Hematopoietic multipotent progenitor cell treated with erythropoietin and hydrocortisone succinate and interleukin-3 and kit ligand, for 8 days (in vitro differentiated cells): ENCODE data around the gene PARL.
"Not testable (repeated sequence)": the region's sequence is repeated elsewhere in the genome, so short reads cannot be mapped to it uniquely, and the experiment has no call there.

Experiments
- DNase-seq: peaks from one replicate; pipeline ENCODE4 v3.0.0-alpha.2; 2015

Gene PARL

DNA sequence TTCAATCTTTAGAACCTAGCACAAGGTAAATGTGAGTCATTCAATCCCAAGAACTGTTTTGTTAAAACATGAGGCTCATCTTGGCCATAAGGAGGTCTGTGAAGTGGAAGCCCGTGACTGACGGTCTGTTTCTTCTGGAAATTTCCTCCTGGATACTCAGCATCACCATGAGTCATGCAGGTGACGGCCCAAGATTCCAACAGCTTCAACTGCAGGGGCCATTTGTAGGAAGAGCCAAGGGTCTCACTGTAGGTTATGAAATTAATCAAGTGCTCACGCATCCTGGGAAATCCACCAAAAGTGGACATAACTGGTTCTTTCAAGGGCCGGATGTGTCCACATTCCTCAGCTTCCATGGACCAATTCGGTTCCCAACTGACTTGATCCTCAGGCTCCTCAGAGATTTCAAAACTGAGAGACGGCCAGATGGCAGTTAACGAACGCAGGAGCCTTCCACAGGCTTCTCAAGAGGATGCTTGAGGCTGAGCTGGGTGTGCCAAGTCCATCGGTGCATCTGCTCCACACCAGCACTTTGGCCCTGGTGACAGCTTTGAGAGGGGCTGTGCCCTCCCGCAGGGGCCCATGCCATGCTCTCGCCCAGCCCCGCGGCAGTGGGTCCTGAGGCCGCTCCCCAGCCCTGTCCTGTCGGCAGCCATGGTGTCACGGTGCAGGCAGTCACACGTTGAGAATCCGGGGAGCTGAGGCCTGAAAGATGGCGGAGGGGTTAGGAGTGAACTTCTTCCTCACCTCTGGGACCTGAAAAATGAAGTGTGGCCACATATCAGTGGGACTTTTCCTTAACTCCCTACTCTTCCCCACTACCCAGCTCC is 67.8 kb downstream of the PARL start:
- DNase-seq, result no peak

DNA sequence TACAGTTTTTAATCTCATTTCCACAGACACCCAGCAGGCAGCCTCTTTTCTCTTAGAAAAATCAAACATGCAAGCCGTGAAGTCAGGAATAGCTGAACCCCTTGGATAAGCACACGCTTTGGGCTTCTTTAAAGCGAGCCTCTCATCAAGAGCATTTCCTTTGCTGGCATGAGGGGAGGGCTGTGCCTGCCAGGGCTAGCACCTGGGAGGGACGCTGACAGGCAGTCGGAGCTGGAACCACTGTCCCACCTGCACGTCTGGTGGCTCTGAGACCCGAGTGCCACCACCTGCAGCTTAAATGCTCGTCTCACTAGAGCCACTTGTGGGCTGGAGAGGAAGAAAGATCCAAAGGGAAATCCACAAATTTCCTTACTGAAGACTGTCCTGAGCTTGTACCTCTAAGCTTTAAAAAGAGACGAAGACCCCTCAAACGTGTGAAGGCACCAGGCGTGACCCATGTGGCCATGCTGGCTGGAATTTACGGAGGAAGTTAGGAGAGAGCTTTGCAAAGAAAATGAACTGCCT is 68.7 kb downstream of the PARL start:
- no peak for DNase-seq

DNA sequence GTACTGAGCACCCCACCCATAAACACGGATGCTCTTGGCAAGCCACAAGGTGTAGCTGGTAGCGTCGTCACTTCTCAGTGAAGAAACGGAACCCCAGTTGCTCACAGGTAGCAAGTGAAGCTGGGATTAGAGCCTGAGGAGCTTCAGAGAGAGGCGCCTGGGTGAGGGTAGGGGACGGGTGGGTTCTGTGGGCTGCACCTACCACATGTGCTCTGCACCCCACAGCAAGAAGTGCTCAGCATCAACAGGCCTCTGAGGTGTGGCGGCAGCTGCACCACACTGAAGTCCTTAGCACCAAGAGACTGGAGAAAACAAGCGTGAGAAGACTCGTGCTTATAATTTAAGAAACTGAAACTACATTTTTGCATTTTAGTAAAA is 69.1 kb downstream of the PARL start:
- no peak for DNase-seq

DNA sequence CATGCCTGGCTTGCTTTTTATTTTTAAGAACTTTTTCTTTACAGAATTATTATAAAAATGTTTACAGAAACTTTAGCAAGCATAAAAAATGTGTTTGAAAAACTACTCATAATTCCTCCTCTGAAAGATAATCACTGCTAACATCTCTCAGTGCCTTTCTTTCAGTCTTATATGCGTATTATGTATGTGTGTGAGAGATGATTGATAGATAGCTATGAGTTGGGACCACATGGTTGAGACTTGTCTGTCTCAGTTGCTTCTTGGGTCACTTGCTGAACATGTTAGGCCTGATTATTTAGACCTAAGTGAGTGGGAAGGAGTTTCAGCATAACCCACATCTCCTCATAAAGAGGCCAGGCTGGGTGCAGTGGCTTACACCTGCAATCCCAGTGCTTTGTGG is 70.4 kb downstream of the PARL start:
- no peak for DNase-seq

DNA sequence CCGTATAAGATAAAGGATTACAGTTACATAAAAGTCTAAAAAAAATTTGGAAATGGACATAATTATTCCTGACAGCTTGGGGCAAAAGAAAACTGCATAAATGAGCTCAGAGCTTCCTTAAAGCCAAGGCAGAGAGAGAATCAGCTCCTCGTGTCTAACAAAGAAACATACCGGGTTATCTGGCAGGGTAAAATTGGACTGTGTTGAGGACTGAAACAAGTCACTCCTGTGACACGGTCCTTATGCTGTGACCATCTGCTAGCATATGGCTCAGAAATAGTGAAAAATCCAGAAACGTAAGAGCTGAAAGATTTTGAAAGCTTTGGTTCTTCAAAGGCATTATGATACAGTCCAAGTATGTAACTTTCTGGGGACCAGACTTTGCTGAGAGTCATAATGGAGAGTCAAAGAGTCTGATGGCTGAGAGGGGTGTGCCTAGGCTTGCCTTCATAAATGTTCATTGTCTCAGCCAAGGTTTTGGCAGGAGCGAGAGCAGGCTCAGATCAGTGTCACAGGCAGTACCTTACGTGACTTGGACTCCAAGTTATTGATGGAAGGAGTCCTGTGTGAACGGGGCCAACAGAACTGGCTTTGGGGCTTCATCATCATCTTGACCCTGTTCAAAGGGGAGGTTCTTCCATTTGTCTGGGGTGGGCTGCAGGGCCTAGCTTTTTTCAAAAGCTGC is 71.8 kb downstream of the PARL start:
- no peak for DNase-seq

DNA sequence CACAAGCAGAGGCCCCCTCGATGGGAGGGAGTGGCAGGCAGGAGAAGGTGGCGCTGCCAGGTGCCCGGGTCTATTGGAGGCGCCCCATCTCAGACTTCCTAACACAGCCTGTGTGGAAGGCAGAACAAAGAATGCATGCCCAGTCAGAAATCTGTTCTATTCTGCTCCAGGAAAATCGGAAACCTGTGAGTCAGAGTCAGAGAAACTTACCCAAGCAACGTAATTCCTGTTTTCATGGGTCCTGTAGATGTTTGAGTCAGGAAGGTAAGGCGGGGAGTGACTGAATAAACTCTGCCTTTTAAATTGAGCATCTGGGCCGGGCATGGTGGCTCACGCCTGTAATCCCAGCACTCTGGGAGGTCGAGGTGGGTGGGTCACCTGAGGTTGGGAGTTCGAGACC is 73.0 kb downstream of the PARL start:
- DNase-seq, result no peak

DNA sequence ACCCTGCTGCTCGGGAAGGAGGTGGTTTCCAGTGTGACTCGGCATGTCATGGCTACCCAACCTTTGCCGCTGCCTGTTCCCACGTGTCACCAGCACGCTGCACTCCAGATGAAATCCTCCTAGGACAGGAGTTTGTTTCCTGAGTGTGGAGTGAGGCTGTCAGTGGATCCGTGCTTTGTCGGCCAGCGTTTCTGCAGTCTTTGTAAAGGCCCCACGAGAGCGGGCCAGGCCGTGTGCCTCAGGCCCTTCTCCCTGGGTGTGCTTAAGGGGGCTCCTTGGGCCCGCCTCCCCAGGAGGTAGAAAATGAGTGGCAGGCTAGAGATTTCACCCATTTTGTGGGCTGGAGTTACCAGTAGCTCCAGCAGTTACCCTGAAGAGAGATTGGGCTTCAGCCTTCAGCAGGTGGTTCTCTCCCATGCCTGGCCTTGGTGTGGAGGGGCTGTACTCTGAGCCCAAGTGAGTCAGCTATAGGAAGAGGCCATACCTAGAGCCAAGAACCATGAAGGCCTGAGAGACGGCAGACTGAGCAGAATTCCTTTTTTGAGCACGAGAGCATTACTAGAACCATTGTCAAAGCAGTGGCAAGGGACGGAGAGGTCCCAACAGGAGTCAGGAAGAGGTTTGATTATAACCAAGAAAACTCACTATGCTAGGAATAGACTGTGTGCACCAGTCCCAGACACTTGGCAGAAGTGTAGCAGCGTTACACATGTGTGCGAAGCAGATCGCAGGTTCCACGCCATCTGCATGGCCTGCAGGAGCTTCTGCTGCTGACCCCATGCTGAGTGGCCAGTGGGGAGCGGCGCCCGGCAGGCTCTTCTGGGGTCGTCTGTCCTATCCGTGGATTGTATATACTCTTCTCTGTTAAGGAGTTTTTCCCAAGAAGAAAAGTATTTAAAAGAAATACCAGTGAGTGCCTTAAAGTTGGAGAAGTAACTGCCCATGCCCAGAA is 73.8 kb downstream of the PARL start:
- DNase-seq, result no peak

DNA sequence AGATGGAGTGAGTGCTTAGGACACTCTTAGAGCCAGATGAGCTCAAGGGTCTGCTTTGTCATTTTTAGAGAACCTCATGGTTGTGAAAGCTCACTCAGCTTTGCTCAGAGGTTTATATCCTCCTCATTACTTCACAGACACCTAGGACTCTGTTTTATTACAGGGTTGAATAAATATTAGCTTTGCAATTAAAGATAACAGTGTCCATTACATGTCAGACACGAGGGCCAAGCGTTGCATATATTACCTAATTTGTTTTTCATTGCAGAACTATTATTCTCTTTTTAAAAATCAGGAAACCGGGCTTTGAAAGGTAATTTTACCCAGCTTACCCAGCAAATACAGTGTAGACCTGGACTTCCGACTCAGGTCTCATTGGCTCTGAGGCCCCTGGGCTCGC is 75.4 kb downstream of the PARL start:
- DNase-seq, result no peak

DNA sequence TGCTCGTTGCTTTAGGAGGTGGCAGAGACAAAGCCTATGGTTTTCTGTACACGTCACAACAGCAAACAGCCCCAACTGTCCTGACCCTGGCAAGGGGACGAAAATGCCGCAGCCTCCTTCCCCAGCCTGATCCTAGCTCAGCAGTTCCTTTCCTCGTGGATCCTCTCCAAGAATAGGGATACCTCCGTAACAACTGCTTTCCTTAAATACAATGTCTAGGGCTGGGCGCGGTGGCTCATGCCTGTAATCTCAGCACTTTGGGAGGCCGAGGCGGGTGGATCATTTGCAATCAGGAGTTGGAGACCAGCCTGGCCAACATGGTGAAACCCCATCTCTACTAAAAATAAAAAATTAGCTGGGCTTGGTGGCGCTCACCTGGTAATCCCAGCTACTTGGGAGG is 76.3 kb downstream of the PARL start:
- no peak for DNase-seq

DNA sequence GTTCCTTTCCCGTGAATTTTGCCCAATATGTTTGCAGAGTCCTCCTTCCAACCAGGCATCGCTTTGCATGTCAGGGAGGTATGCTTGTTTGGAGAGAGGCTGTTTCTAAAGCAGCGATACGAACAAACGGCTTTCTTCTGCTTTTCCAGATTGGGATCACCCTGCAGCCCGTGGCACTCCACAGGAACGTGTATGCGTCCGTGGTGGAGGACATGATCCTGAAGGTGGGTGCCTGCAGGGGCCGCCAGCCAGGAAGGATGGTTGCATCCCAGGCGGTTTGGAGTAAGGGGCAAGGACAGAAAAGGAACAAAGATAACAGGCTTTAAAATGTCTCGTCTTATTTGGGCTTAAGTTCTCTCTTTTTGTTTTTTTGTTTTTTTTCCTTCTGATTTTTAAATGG is 76.8 kb downstream of the PARL start:
- DNase-seq, result no peak

DNA sequence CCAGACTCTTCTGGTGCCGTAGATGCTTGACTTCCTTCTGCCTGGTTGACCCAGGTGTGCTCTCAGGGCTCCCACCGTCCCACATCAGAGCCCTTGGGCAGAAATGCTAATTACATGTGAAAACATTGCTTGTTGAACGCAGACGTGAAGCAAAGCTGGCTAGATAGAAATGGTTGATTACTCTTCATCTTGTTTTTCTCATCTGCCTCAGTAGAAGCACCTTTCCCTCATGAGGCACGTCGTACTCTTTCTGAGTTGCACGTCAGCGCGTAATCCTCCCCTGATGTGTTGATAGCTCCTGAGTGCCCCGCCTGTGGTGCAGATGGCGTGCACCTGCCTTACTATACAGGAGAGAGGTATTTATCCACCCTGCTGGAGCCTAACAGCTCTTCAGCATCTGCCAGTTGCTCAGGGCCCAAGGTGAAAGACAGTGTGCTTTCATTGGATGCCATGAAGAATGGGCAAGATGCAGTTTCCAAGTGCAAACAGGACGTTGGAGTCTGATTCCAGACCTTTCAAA is 77.4 kb downstream of the PARL start:
- no peak for DNase-seq

DNA sequence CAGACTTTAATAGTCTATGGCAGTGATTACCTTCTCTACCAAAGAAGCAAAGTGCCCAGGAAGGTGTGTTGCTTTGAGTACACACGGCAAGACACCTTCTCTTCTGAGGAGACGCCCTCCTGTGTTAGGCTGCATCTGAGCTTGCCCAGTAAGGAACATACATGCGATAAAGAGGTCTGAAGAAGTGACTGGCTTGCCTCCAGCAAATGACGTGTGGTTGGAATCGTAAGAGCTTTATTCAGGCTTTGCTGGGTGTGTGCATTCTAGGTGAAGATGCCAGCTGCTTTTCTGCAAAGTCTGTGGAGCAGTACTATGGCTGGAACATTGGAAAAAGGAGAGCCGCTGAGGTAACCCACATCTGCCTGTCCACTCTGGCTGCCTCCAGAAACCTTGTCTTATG is 81.7 kb downstream of the PARL start:
- no peak for DNase-seq

DNA sequence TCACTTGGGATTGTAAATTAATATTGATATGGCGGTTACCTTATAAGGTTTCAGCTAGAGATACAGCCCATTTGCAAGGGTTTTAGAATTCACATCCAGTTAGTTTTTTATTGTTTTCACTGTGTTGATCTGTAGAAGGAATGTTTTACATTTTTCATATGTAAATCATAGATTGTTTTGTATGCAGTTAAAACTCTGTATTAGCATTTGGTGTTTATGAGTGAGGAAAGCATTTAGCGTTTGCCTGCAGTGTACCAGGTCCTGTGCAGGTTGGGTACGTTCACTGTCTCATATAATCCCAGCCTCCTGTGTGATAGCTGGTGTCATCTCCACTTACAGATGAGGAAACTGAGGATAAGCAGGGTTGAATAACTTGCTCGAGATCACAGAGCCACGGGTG is 83.1 kb downstream of the PARL start:
- DNase-seq, result no peak

DNA sequence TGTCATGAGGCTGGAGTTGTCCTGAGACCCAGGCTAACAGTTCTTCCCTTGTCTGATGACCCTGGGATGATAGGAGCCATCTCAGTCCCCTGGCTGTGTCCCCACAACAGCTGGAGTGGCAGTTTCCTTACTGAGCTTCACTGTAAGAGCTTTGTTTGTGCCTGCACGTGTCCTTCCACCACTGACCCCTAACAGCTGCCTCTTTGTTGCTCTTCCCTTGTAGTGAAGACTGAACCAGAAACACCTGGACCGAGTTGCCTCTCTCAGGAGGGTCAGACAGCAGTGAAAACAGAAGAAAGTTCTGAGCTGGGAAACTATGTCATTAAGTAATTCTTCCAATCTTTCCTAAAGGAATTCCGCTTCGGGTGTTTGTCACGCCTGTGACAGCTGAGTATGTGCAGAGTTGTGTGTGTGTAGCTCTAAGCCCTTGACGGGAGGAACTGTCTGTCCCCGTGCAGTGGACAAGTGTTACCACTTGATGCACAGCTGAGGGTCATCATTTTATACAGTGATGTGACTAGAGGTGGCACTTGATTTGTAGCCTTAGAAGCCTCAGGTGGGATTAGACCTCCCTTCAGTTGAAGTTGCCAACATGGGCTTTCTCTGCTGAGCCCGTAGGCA is 84.3 kb downstream of the PARL start:
- DNase-seq, result no peak

DNA sequence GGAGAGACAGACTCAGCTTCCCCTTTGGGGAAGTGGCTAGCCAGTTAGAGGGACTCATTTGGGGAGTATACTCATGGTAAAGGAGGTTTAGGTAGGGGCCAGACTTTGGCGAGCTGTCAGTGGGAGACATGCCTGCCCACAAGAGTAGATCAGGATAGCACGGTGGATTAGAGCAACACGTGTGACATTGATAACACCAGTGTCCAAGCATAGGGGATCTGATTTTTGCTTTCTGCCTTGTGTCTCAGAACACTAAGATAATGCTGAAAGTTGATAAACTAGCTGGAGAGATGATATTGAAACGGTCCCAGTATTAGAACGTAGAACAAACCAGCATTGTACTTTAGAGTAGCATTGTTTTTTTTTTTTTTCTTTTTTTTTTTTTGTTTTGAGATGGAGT is 85.2 kb downstream of the PARL start:
- peak; percentile 63 for DNase-seq

DNA sequence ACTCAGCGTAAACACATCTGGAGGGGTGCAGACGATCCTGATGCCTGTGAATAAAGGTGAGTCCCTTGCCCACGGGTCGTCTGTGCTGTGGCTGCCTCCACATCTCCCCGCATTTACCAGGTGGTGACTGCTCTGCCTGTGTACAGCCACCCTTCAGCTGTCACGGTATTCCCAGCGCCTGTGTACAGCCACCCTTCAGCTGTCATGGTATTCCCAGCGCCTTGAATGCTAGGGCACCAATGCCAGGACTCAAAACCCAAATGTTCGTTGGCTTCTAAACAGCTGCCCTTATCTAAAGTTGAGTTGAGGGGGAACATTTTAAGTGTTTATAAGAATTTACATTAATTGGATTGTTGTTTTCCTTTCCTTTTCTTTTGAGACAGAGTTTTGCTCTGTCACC is 86.7 kb downstream of the PARL start:
- DNase-seq, result no peak

DNA sequence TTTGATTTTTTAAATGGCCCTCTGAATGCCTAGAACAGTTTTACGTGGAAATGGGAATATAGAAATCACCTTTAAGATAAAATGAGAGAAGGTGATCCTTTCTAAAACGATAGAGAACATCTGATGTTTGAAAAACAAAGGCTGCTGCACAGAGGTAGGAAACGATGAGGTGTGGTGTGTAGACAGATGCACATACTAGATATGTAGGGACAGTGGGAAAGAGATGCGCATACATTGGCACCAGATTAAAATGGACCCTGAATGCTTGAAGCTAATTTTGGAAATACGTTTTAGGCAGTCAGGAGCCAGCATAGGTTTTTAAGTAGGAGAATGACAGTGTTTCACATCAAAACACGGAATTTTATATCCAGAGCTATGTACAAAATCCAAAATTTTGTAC is 88.3 kb downstream of the PARL start:
- no peak for DNase-seq

DNA sequence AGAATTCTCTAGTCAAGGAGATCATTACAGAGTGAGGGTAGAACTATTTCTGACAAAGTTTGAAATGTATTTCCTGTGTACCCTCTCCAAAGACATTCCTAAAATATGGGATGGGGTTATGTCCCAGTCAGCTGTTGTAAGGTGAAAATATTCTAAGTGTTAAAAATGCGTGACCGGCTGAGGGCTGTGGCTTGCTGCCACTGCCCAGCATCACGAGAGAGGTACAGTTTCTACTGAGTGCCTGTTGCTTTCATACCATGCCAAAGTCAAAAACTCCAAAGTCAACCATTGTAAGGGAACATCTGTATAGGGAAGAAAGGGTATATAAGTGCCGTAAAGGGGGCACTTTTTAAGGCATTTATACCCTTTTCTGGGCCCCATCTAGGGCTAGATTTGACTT is 90.2 kb downstream of the PARL start:
- DNase-seq, result no peak

DNA sequence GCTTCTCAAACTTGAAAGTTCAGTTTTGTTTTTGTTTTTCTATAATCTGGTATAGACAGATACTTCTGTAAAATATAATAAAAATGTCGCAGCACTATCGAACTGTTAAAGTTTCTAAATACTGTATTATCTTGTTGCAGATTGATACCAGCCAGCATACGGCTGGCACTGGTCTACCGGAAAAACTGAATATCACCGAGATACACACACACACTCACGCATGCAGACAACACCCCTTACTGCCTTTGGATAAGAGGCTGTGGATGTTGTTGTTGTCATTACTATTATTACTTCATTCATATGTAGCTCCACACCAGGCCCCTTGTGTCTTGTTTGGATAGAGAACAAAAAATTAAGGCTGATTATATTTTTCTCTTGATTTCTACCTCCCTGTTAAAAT is 91.7 kb downstream of the PARL start:
- peak; percentile 74 for DNase-seq

DNA sequence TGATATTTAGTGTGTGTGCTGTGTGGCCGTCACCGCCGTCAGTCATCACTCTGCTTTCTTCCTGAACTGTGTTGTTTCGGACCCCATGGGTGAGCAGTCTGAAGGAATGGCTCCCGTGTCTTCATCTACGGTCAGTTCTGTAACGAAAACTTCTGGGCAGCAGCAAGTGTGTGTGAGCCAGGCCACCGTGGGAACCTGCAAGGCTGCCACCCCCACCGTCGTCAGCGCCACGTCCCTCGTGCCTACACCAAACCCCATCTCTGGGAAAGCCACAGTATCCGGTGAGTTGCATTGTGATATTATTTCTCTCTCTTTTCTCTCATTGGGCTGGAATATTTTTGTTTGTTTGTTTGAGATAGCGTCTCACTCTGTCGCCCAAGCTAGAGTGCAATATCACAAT is 94.0 kb downstream of the PARL start:
- no peak for DNase-seq

DNA sequence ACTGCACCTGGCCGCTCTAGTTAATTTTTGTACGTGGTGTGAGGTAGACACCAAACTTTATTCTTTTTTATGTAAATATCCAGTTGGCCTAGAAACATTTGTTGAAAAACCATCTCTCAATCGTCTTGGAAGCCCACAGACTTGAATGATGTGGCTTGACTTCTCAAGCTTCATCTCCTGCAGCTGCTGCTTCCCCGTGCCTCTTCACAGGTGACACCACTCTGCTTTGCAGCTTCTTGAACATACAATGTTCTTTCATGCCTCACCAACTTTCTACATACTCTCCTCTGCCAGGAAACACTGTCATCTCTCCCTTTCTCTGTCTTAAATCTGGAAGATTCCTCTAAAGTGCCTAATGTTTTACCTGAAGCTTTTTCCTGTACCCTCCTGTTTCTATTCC is 94.9 kb downstream of the PARL start:
- DNase-seq, result no peak

DNA sequence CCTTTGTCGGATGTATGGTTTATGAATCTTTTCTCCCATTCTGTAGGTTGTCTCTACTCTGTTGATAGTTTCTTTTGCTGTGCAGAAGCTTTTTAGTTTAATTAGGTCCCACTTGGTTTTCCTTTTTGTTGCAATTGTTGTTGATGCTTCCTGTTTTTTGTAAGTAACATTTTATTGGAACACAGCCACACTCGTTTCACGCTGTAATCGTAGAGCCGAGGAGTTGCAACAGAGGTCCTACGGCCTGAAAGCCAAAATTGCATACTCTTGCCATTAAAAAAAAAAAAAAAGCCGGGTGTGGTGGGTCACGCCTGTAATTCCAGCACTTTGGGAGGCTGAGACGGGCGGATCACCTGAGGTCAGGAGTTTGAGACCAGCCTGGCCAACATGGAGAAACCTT is 100.2 kb downstream of the PARL start:
- DNase-seq, result not testable (repeated sequence)
